K562 (cell line): ENCODE results near the gene MYO3B. TPM values are rescaled to one million over a fixed set of nuclear protein-coding genes. Genes with fewer than 3 reads are reported as not detected.

Experiments
- CC2D1A ChIP-seq: fragments of 450-650 bp; IDR thresholded peaks from 2 replicates; pipeline ENCODE4 v1.6.1; 2017; ENCODE audit warnings: mild to moderate bottlenecking
- CTCF ChIP-seq, 3 experiments: IDR thresholded peaks in 2 of 3; conservative IDR thresholded peaks in 1 of 3; 2 replicates each; pipeline ENCODE4 v1.5.1; 2011 to 2012; ENCODE audit warnings: low read length in 3 of 3, mild to moderate bottlenecking in 3 of 3, control low read depth in 2 of 3, improper control_type of control experiment in 1 of 3, inconsistent platforms in 1 of 3, low read depth in 1 of 3, mixed read lengths in 1 of 3, moderate library complexity in 1 of 3; ENCODE audit not compliant: insufficient read depth in 2 of 3
- FUS ChIP-seq: fragments of 200-400 bp; formaldehyde crosslinking; optimal IDR thresholded peaks from 2 replicates; pipeline ENCODE3; 2017; ENCODE audit warnings: low read depth, low read length
- GMEB1 ChIP-seq: fragments of 250-450 bp; sonication (Bioruptor Pico); IDR thresholded peaks from 2 replicates; pipeline ENCODE4 v1.4.0; 2020; ENCODE audit warnings: mild to moderate bottlenecking
- HMBOX1 ChIP-seq: sonication (generic); IDR thresholded peaks from 2 replicates; pipeline ENCODE4 v1.6.1; 2016
- RAD21 ChIP-seq, 2 experiments: fragments of 250-450 bp in 1 of 2; fragments of 450-650 bp in 1 of 2; sonication (Bioruptor Pico) in 1 of 2; formaldehyde crosslinking in 1 of 2; IDR thresholded peaks in 1 of 2; conservative IDR thresholded peaks in 1 of 2; 2 replicates each; pipeline versions ENCODE4 v1.4.0 to v1.8.0; 2020 to 2022; ENCODE audit warnings: mild to moderate bottlenecking in 2 of 2, moderate library complexity in 1 of 2
- RB1 ChIP-seq: fragments of 450-650 bp; IDR thresholded peaks from 2 replicates; pipeline ENCODE4 v1.6.1; 2017; ENCODE audit warnings: low read depth, mild to moderate bottlenecking
- REST ChIP-seq, 2 experiments: fragments of 450-650 bp; formaldehyde crosslinking in 1 of 2; IDR thresholded peaks; 2 replicates each; pipeline versions ENCODE4 v1.4.0 to v1.6.1; 2014 to 2020; ENCODE audit warnings: mild to moderate bottlenecking in 2 of 2, borderline replicate concordance in 1 of 2, low read depth in 1 of 2
- ZBTB9 ChIP-seq: fragments of 450-650 bp; formaldehyde crosslinking; IDR thresholded peaks from 2 replicates; pipeline ENCODE4 v1.4.0; 2020; ENCODE audit warnings: mild to moderate bottlenecking, moderate library complexity
- ZNF184 ChIP-seq: sonication (generic); formaldehyde crosslinking; IDR thresholded peaks from 2 replicates; pipeline ENCODE4 v1.5.0; 2020; ENCODE audit warnings: missing genetic modification reagents
- ZNF740 ChIP-seq, 3 experiments: fragments of 200-800 bp in 1 of 3; sonication (Bioruptor generic) in 1 of 3; sonication (generic) in 1 of 3; formaldehyde crosslinking in 1 of 3; IDR thresholded peaks; 2 replicates each; pipeline versions ENCODE4 v1.6.1 to v1.8.0; 2016 to 2022; ENCODE audit warnings: mild to moderate bottlenecking in 2 of 3, missing compliant biosample characterization in 2 of 3, missing genetic modification characterization in 2 of 3, missing genetic modification reagents in 1 of 3
- polyA plus RNA-seq, 8 experiments: library from polyadenylated mRNA; depleted of rRNA in 4 of 8; stranded (reverse) in 5 of 8; unstranded in 3 of 8; fragments of >200 nt; fragmentation: Nextera tagmentation in 2 of 8; fragmentation: Illumina TruSeq in 1 of 8; extraction: Ambion mirVana in 2 of 8; extraction: Trizol in 1 of 8; gene quantifications; 2 replicates each; pipeline versions ENCODE4 v1.2.1 to v1.2.3, GENCODE V29; 2011 to 2014; ENCODE audit warnings: inconsistent platforms in 1 of 8, missing spikeins in 1 of 8
- total RNA-seq, 7 experiments: library from RNA; depleted of rRNA in 6 of 7; stranded (reverse); fragments of >200 nt in 6 of 7; fragmentation: Illumina TruSeq in 2 of 7; extraction: Trizol in 2 of 7; gene quantifications; 2 replicates each; pipeline versions ENCODE4 v1.2.1 to v1.2.3, GENCODE V29; 2011 to 2021; ENCODE audit warnings: low replicate concordance in 1 of 7

Gene MYO3B
- total and polyA plus RNA-seq, 9 of the 15 experiments (the other 6 are each of a cell fraction or from before 2014, with no cell fraction given): 2.7 to 6.5 (median 3.6) TPM

GRCh38 chr2:170486730-170487129, 308.8 kb downstream of the MYO3B start (continued):
- TF ChIP-seq REST (IDR thresholded peaks at IDR 0.05; ENCODE audit: borderline replicate concordance): peak; percentile 43; the same call in 1 of the 2 replicates
- no peak for TF ChIP-seq REST (CRISPR knock-in tag; IDR thresholded peaks at IDR 0.05; ENCODE audit: low read depth)
- TF ChIP-seq ZNF184 (CRISPR knock-in tag): no peak
- peak in 1 of 3 experiments; percentile 28; a peak in 1 of 6 replicates for TF ChIP-seq CTCF (IDR thresholded peaks at IDR 0.05 in 2 of 3, conservative IDR thresholded peaks at IDR 0.05 in 1 of 3; ENCODE audit: insufficient read depth in 2 of 3, low read depth in 1 of 3, low read length in 3 of 3)
- no peak for TF ChIP-seq FUS
- no peak for TF ChIP-seq CC2D1A
- TF ChIP-seq HMBOX1: no peak
- no peak for TF ChIP-seq ZNF740 (CRISPR knock-in tag; IDR thresholded peaks at IDR 0.05)
- TF ChIP-seq ZNF740 (tag; IDR thresholded peaks at IDR 0.05): no peak
- no peak for TF ChIP-seq ZBTB9 (CRISPR knock-in tag)
- peak; percentile 32 to 58; a peak in 3 of 4 replicates for TF ChIP-seq RAD21 (CRISPR knock-in tag; conservative IDR thresholded peaks at IDR 0.05 in 1 of 2, IDR thresholded peaks at IDR 0.05 in 1 of 2)
- no peak for TF ChIP-seq RB1
- no peak for TF ChIP-seq GMEB1 (CRISPR knock-in tag)
